NCI-H1694 (cell line): ENCODE measurements around the gene ZNF564.
"Not testable (repeated sequence)": the region's sequence is repeated elsewhere in the genome, so short reads cannot be mapped to it uniquely, and the experiment has no call there.

ENCODE experiments used
- DNase-seq: peaks from one replicate; lab custom pipeline; 2025; lab: John Stamatoyannopoulos, UW

ZNF564 gene

GRCh38 chr19:12496480-12496879, 54.8 kb downstream of the ZNF564 start:
- DNase-seq = no peak

- peak; percentile 41 for DNase-seq
Measured at GRCh38 chr19:12495002-12495802, 56.1 kb downstream of the ZNF564 start.

- DNase-seq = no peak
Measured at GRCh38 chr19:12494260-12494860, 56.9 kb downstream of the ZNF564 start.

- not testable (repeated sequence) for DNase-seq
Measured at GRCh38 chr19:12486265-12486783, 65.0 kb downstream of the ZNF564 start.

GRCh38 chr19:12485571-12485970, 65.7 kb downstream of the ZNF564 start:
- DNase-seq = no peak

- no peak for DNase-seq
Measured at GRCh38 chr19:12485052-12485416, 66.2 kb downstream of the ZNF564 start.

GRCh38 chr19:12484371-12485051, 66.8 kb downstream of the ZNF564 start, which contains the start of gene ZNF709:
Gene ZNF709 (minus strand): TSS chr19:12484816. CDS start chr19:12484657, 159 bp downstream.
- peak; percentile 47 for DNase-seq

- no peak for DNase-seq
Measured at GRCh38 chr19:12484011-12484370, 67.3 kb downstream of the ZNF564 start.

- DNase-seq = no peak
Measured at GRCh38 chr19:12482509-12482886, 68.8 kb downstream of the ZNF564 start.

GRCh38 chr19:12481781-12482508, 69.3 kb downstream of the ZNF564 start:
- DNase-seq = no peak

GRCh38 chr19:12478234-12478941, 72.9 kb downstream of the ZNF564 start:
- no peak for DNase-seq
